ENCODE data around the gene PDYN.

The PDYN gene

DNA sequence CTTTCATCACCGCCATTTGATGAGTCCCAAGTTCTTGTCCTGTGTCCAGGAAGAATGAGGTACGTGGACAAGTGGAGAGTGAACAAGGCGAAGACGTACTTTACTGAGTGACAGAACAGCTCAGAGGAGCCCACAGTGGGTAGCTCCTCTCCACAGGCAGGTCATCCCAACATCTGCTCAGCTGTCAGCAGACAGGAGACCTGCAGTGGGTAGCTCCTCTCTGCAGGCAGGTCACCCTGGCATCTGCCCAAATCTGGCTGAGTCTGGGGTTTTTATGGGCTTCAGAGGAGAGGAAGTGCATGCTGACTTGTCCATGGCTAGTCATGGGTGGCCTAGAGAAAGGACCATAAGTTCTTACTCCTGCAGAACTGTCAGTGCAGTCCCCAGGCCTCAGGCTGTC is 32.7 kb upstream of the PDYN start:
- H3K27me3 ChIP-seq = peaks cover 0 to 4% of the 10 kb centered on the region in 2 donors
- DNase-seq = no peak
- H3K36me3 ChIP-seq = no peaks in the 10 kb centered on the region
- H3K9me3 ChIP-seq = peaks cover 0 to 15% (median 0%) of the 10 kb centered on the region in 3 donors
- no peak overlapping the region for H3K4me3 ChIP-seq
- no peak overlapping the region for H3K27ac ChIP-seq
- H3K4me1 ChIP-seq = peaks cover 0 to 3% (median 0%) of the 10 kb centered on the region in 4 donors
- TF ChIP-seq, protein P1, sequence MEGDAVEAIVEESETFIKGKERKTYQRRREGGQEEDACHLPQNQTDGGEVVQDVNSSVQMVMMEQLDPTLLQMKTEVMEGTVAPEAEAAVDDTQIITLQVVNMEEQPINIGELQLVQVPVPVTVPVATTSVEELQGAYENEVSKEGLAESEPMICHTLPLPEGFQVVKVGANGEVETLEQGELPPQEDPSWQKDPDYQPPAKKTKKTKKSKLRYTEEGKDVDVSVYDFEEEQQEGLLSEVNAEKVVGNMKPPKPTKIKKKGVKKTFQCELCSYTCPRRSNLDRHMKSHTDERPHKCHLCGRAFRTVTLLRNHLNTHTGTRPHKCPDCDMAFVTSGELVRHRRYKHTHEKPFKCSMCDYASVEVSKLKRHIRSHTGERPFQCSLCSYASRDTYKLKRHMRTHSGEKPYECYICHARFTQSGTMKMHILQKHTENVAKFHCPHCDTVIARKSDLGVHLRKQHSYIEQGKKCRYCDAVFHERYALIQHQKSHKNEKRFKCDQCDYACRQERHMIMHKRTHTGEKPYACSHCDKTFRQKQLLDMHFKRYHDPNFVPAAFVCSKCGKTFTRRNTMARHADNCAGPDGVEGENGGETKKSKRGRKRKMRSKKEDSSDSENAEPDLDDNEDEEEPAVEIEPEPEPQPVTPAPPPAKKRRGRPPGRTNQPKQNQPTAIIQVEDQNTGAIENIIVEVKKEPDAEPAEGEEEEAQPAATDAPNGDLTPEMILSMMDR (IDR thresholded peaks at IDR 0.05) = no peak
- intact Hi-C loops (cut with DNase I; ENCODE audit: low total_unique reads) = no loop called here

DNA sequence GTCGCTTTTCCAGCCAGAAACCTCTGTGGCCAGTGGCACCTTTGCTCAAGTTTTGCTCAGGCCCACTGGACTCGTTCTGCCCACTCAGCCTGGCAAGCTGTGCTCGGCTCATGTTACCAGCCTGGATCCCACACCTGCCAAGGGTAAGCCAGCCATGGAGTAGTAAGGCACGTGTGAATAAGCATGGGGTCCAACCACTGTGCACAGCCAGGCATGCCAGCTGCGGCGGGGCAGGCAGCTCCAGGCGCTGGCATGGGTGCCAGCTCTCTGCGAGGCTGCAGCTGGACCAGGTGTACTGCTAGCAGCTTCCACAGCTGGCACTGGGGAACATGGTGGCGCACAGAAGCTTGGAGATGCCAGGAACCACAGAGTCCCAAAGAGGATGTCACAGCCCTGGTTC is 32.1 kb upstream of the PDYN start:
- no peak overlapping the region for H3K4me3 ChIP-seq
- TF ChIP-seq, protein P1 (IDR thresholded peaks at IDR 0.05) = no peak
- no peaks in the 10 kb centered on the region for H3K36me3 ChIP-seq
- peaks cover 0 to 3% (median 0%) of the 10 kb centered on the region in 4 donors for H3K4me1 ChIP-seq
- peaks cover 0 to 4% of the 10 kb centered on the region in 2 donors for H3K27me3 ChIP-seq
- no peak overlapping the region for H3K27ac ChIP-seq
- intact Hi-C loops (cut with DNase I; ENCODE audit: low total_unique reads) = no loop called here
- no peak for DNase-seq
- peaks cover 0 to 15% (median 0%) of the 10 kb centered on the region in 3 donors for H3K9me3 ChIP-seq

DNA sequence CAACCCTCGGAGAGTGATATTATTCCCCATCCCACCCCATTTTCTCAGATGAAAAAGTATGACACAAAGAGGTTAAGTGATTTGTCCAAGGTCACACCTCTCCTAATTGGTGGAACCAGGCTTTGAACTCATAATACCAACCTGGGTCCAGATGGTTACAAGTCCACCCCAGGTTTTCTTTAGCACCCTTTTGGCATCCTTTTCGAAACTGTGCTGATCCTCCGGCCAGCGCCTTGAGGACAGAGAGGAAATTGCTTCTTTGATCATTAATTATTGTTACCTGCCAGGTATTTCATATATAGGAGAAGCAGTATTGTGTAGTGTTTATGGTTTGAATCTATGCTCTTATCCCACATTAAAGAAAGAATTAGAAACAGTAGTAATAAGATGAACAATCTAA is 29.3 kb upstream of the PDYN start:
- DNase-seq = no peak
- Histone ChIP-seq H3K27me3 (peaks cover 0 to 4% of the 10 kb centered on the region in 2 donors), H3K36me3 (no peaks in the 10 kb centered on the region), H3K27ac (no peak overlapping the region), H3K4me3 (no peak overlapping the region), H3K9me3 (peaks cover 0 to 15% (median 0%) of the 10 kb centered on the region in 3 donors), H3K4me1 (no peaks in the 10 kb centered on the region)
- intact Hi-C loops (cut with DNase I; ENCODE audit: low total_unique reads) = no loop called here
- TF ChIP-seq, protein P1 (IDR thresholded peaks at IDR 0.05) = no peak

DNA sequence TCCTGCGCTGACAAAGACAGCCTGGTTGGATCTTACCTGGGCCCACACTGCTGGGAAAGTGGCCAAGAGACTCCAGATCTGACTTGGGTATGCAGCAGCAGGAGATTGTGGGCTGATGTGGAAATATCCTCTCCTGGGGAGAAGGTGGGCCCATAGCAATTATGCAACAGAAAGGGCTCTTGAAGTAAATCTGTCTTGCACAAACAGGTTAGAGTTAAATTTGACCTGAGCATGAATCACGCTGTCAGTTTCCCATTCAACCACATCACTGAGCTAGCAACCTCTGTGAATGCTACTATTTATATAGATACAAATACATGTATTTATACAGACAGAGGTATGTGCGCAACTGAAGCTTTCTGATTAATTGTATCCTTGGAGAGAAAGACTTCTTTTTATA is 28.3 kb upstream of the PDYN start:
- Histone ChIP-seq H3K4me3 (no peak overlapping the region), H3K36me3 (no peaks in the 10 kb centered on the region), H3K9me3 (peaks cover 0 to 13% (median 0%) of the 10 kb centered on the region in 3 donors), H3K27ac (no peak overlapping the region), H3K27me3 (peaks cover 0 to 4% of the 10 kb centered on the region in 2 donors), H3K4me1 (no peaks in the 10 kb centered on the region)
- TF ChIP-seq, protein P1 (IDR thresholded peaks at IDR 0.05) = no peak
- DNase-seq = no peak
- intact Hi-C loops (cut with DNase I; ENCODE audit: low total_unique reads) = no loop called here

DNA sequence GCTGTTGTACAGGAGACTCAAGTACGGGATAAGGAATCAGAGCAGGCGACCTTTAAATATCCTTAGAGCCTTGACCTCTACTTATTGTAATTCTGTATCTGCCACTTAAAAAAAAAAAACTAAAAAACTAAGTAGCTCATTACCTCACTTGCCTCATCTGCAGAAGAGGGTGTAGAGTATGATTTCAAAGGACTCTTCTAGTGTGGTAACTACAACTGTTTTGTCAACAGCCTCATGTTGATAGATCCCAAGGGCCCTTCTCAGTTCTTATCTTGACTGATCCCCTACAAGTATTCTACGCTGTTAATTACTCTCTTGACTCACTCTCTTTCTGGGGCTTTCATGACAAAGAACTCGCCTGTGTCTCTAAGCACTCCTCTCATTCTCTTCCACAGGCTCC is 16.7 kb upstream of the PDYN start:
- TF ChIP-seq, protein P1 (IDR thresholded peaks at IDR 0.05) = no peak
- H3K9me3 ChIP-seq = no peaks in the 10 kb centered on the region
- H3K36me3 ChIP-seq = no peaks in the 10 kb centered on the region
- H3K4me1 ChIP-seq = peaks cover 0 to 3% (median 0%) of the 10 kb centered on the region in 4 donors
- peaks cover 0 to 16% of the 10 kb centered on the region in 2 donors for H3K27me3 ChIP-seq
- no peak overlapping the region for H3K27ac ChIP-seq
- DNase-seq = no peak
- H3K4me3 ChIP-seq = no peak overlapping the region
- intact Hi-C loops (cut with DNase I; ENCODE audit: low total_unique reads) = no loop called here
